ENCODE data around the gene MSANTD3. TPM values are rescaled to one million over a fixed set of nuclear protein-coding genes. Genes with fewer than 3 reads are reported as not detected.

Gene MSANTD3
- total RNA-seq, 1 experiment from 2014 or later = 35.7 TPM

GRCh38 chr9:100455470-100455869 lies 28.5 kb downstream of the MSANTD3 start:
- no peak overlapping the region for H3K4me3 Mint-ChIP-seq
- H3K4me1 Mint-ChIP-seq = peaks cover 0 to 9% of the 10 kb centered on the region in 2 experiments; a peak in 2 of 4 replicates
- no peaks in the 10 kb centered on the region for H3K23me2 ChIP-seq (ENCODE audit: insufficient read length, low read depth, low read length, poor library complexity, severe bottlenecking)
- no peak overlapping the region for H2BK20ac ChIP-seq (ENCODE audit: low read depth, low read length, poor library complexity, severe bottlenecking)
- no peaks in the 10 kb centered on the region for H3K79me1 ChIP-seq (ENCODE audit: insufficient read depth, low read depth, low read length, poor library complexity, severe bottlenecking)
- H3K9ac ChIP-seq (ENCODE audit: extremely low read depth, insufficient read length, low read length) = no peak overlapping the region
- DNase-seq = no peak
- H3K9me3 ChIP-seq (ENCODE audit: control insufficient read depth, low read depth, low read length) = no peaks in the 10 kb centered on the region
- H3K27ac Mint-ChIP-seq = no peak overlapping the region; a peak in 2 of 7 replicates
- H2BK15ac ChIP-seq (ENCODE audit: low read depth, low read length) = no peak overlapping the region
- H3K4ac ChIP-seq (ENCODE audit: low read depth, low read length) = no peak overlapping the region
- H3K27ac ChIP-seq (ENCODE audit: insufficient read length, low read depth, low read length) = no peak overlapping the region
- no peak overlapping the region for H2BK12ac ChIP-seq (ENCODE audit: insufficient read length, low read depth, low read length)
- H4K20me1 ChIP-seq (ENCODE audit: control insufficient read depth, insufficient read depth, insufficient read length) = no peaks in the 10 kb centered on the region
- H3K27me3 Mint-ChIP-seq (ENCODE audit: low read depth) = no peaks in the 10 kb centered on the region
- H2AK5ac ChIP-seq (ENCODE audit: insufficient read length, low read length) = no peak overlapping the region
- H3K79me2 ChIP-seq (ENCODE audit: insufficient read depth, low read length) = no peaks in the 10 kb centered on the region
- no peak overlapping the region for H4K8ac ChIP-seq (replicated peaks; ENCODE audit: insufficient read length, low read depth, low read length)
- no peaks in the 10 kb centered on the region for H3K4me1 ChIP-seq (ENCODE audit: insufficient read depth, low read length)
- H3T11ph ChIP-seq (ENCODE audit: low read length) = no peak overlapping the region
- no peak overlapping the region for H2BK120ac ChIP-seq (ENCODE audit: low read depth, low read length, poor library complexity, severe bottlenecking)
- H3K27me3 ChIP-seq (ENCODE audit: insufficient read depth, low read length) = no peaks in the 10 kb centered on the region
- peaks cover 14 to 26% (median 25%) of the 10 kb centered on the region in 3 experiments; a peak in 6 of 7 replicates for H3K36me3 Mint-ChIP-seq (ENCODE audit: insufficient read depth in 1 of 3, low read depth in 3 of 3)
- no peak overlapping the region for H4K91ac ChIP-seq (ENCODE audit: insufficient read length, low read depth, low read length)
- no peak overlapping the region for H3K4me2 ChIP-seq (ENCODE audit: insufficient read depth, insufficient read length, low read length)
- no peak overlapping the region for H4K5ac ChIP-seq (ENCODE audit: insufficient read length, low read depth, low read length)
- H2BK5ac ChIP-seq (ENCODE audit: insufficient read length, low read length) = no peak overlapping the region
- no peak overlapping the region for H2AFZ ChIP-seq (ENCODE audit: low read length)
- H3K23ac ChIP-seq (ENCODE audit: insufficient read length, low read depth, low read length) = no peak overlapping the region
- no peak overlapping the region for H3K56ac ChIP-seq (ENCODE audit: insufficient read length, low read depth, low read length)
- no peak for TF ChIP-seq CTCF (conservative IDR thresholded peaks at IDR 0.05)
- no peak overlapping the region for H3K14ac ChIP-seq (ENCODE audit: insufficient read depth, low read length)
- no peak overlapping the region for H3K18ac ChIP-seq (ENCODE audit: insufficient read length, low read depth, low read length)
- no peaks in the 10 kb centered on the region for H3K9me3 Mint-ChIP-seq
